ENCODE data around the gene DEPP1. TPM values are rescaled to one million over a fixed set of nuclear protein-coding genes. Genes with fewer than 3 reads are reported as not detected.

DEPP1 gene
- total and polyA plus RNA-seq, 2 of the 13 experiments (the other 11 are each of a cell fraction or from before 2014, with no cell fraction given) = 14.8 to 270 TPM

DNA sequence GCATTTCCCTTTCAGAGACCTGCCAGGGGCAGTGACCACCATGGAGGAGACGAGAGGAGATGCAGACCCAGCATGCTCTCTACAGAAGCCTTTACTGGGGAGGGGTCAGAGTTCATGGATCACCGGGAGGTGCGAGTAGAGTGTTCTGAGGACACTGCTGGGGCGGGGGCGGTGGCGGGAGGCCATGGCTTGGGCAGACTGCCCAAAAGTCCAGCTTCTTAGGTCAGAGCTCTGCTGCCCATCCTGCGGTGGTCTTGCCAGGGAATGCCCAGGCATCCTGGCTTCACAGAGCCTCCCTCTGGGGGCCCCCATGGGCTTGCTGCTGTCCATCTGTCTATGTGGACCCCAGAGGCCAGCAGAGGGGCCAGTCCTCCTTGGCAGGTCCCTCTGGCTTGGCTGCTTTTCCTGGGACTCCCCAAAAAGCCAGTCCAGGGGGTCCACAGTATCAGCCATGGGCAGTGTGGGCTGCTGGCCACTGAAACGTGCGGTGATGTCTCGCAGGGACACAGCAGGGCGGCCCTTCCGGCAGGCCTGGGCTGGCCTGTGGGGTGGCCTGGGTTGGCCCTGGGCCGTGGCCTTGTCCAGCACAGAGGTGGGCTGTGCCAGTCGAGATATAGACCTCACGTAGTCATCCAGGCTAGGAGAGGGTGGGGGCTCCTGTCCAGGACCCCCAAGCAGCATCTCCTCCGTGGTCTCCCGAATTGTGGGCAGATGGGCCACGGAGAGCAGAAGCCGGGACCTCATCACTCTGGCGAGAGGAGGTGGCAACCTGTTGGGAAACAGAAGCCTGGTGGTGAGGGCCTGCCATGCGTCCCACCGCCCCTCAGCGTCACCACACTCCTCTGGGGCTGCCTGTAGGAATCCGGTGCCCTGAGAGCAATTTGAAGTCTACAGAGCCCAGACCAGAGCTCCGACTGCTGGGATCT, 1.1 kb downstream of the DEPP1 start (continued):
- TF ChIP-seq, protein P1, sequence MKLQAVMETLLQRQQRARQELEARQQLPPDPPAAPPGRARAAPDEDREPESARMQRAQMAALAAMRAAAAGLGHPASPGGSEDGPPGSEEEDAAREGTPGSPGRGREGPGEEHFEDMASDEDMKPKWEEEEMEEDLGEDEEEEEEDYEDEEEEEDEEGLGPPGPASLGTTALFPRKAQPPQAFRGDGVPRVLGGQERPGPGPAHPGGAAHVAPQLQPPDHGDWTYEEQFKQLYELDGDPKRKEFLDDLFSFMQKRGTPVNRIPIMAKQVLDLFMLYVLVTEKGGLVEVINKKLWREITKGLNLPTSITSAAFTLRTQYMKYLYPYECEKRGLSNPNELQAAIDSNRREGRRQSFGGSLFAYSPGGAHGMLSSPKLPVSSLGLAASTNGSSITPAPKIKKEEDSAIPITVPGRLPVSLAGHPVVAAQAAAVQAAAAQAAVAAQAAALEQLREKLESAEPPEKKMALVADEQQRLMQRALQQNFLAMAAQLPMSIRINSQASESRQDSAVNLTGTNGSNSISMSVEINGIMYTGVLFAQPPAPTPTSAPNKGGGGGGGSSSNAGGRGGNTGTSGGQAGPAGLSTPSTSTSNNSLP (IDR thresholded peaks at IDR 0.05; ENCODE audit: low read depth, low read length) = no peak
- TF ChIP-seq SPEN (CRISPR knock-in tag; IDR thresholded peaks at IDR 0.05; ENCODE audit: low read depth) (0 out of 2 replicates have a peak, but pooled peaks have one; percentile 4), ZNF10 (CRISPR knock-in tag; IDR thresholded peaks at IDR 0.05; ENCODE audit: borderline replicate concordance, low read depth) (no peak), ZFP62 (CRISPR knock-in tag; IDR thresholded peaks at IDR 0.05) (no peak), HNF4A (CRISPR knock-in tag; IDR thresholded peaks at IDR 0.05) (0 out of 2 replicates have a peak, but pooled peaks have one; percentile 13), MAFK (conservative IDR thresholded peaks at IDR 0.05 in 1 of 2, IDR thresholded peaks at IDR 0.05 in 1 of 2; ENCODE audit: low read length in 2 of 2) (no peak), ZFYVE20 (CRISPR knock-in tag; IDR thresholded peaks at IDR 0.05; ENCODE audit: borderline replicate concordance, low read depth) (0 out of 2 replicates have a peak, but pooled peaks have one; percentile 46)
- TF ChIP-seq, protein P2, sequence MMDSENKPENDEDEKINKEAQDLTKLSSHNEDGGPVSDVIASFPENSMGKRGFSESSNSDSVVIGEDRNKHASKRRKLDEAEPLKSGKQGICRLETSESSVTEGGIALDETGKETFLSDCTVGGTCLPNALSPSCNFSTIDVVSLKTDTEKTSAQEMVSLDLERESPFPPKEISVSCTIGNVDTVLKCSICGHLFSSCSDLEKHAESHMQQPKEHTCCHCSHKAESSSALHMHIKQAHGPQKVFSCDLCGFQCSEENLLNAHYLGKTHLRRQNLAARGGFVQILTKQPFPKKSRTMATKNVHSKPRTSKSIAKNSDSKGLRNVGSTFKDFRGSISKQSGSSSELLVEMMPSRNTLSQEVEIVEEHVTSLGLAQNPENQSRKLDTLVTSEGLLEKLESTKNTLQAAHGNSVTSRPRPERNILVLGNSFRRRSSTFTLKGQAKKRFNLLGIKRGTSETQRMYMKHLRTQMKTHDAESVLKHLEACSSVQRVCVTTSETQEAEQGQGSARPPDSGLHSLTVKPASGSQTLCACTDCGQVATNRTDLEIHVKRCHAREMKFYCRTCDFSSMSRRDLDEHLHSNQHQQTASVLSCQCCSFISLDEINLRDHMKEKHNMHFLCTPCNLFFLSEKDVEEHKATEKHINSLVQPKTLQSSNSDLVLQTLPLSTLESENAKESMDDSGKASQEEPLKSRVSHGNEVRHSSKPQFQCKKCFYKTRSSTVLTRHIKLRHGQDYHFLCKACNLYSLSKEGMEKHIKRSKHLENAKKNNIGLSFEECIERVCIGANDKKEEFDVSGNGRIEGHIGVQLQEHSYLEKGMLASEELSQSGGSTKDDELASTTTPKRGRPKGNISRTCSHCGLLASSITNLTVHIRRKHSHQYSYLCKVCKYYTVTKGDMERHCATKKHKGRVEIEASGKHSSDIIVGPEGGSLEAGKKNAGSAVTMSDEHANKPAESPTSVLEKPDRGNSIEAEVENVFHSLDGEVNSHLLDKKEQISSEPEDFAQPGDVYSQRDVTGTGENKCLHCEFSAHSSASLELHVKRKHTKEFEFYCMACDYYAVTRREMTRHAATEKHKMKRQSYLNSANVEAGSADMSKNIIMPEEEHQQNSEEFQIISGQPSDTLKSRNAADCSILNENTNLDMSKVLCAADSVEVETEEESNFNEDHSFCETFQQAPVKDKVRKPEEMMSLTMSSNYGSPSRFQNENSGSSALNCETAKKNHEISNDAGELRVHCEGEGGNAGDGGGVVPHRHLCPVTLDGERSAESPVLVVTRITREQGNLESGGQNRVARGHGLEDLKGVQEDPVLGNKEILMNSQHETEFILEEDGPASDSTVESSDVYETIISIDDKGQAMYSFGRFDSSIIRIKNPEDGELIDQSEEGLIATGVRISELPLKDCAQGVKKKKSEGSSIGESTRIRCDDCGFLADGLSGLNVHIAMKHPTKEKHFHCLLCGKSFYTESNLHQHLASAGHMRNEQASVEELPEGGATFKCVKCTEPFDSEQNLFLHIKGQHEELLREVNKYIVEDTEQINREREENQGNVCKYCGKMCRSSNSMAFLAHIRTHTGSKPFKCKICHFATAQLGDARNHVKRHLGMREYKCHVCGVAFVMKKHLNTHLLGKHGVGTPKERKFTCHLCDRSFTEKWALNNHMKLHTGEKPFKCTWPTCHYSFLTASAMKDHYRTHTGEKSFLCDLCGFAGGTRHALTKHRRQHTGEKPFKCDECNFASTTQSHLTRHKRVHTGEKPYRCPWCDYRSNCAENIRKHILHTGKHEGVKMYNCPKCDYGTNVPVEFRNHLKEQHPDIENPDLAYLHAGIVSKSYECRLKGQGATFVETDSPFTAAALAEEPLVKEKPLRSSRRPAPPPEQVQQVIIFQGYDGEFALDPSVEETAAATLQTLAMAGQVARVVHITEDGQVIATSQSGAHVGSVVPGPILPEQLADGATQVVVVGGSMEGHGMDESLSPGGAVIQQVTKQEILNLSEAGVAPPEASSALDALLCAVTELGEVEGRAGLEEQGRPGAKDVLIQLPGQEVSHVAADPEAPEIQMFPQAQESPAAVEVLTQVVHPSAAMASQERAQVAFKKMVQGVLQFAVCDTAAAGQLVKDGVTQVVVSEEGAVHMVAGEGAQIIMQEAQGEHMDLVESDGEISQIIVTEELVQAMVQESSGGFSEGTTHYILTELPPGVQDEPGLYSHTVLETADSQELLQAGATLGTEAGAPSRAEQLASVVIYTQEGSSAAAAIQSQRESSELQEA (CRISPR knock-in tag; IDR thresholded peaks at IDR 0.05; ENCODE audit: not compliant biosample characterization) = peak; percentile 22
- TF ChIP-seq, protein P3, sequence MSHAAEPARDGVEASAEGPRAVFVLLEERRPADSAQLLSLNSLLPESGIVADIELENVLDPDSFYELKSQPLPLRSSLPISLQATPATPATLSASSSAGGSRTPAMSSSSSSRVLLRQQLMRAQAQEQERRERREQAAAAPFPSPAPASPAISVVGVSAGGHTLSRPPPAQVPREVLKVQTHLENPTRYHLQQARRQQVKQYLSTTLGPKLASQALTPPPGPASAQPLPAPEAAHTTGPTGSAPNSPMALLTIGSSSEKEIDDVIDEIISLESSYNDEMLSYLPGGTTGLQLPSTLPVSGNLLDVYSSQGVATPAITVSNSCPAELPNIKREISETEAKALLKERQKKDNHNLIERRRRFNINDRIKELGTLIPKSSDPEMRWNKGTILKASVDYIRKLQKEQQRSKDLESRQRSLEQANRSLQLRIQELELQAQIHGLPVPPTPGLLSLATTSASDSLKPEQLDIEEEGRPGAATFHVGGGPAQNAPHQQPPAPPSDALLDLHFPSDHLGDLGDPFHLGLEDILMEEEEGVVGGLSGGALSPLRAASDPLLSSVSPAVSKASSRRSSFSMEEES (CRISPR knock-in tag; IDR thresholded peaks at IDR 0.05) = 0 out of 2 replicates have a peak, but pooled peaks have one; percentile 35
- TF ChIP-seq, protein P4, sequence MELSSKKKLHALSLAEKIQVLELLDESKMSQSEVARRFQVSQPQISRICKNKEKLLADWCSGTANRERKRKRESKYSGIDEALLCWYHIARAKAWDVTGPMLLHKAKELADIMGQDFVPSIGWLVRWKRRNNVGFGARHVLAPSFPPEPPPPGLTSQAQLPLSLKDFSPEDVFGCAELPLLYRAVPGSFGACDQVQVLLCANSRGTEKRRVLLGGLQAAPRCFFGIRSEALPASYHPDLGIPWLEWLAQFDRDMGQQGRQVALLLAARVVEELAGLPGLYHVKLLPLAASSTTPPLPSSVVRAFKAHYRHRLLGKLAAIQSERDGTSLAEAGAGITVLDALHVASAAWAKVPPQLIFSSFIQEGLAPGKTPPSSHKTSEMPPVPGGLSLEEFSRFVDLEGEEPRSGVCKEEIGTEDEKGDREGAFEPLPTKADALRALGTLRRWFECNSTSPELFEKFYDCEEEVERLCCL (CRISPR knock-in tag; IDR thresholded peaks at IDR 0.05; ENCODE audit: borderline replicate concordance) = no peak
- TF ChIP-seq, protein P5, sequence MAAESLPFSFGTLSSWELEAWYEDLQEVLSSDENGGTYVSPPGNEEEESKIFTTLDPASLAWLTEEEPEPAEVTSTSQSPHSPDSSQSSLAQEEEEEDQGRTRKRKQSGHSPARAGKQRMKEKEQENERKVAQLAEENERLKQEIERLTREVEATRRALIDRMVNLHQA (CRISPR knock-in tag; IDR thresholded peaks at IDR 0.05) = no peak
- TF ChIP-seq, protein P6, sequence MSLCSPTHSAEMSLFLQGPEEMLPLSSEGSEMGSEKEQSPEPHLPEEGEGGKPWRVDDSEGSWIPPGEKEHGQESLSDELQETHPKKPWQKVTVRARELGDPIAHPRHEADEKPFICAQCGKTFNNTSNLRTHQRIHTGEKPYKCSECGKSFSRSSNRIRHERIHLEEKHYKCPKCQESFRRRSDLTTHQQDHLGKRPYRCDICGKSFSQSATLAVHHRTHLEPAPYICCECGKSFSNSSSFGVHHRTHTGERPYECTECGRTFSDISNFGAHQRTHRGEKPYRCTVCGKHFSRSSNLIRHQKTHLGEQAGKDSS (CRISPR knock-in tag; IDR thresholded peaks at IDR 0.05; ENCODE audit: borderline replicate concordance, low read depth) = peak; percentile 43; the same call in 1 of the 2 replicates
